ENCODE data around the gene VIP. TPM values are rescaled to one million over a fixed set of nuclear protein-coding genes. Genes with fewer than 3 reads are reported as not detected.

Gene VIP
- polyA plus RNA-seq, 1 donor (not counting 4 experiments of a cell fraction or from before 2014, with no cell fraction given) = not detected

DNA sequence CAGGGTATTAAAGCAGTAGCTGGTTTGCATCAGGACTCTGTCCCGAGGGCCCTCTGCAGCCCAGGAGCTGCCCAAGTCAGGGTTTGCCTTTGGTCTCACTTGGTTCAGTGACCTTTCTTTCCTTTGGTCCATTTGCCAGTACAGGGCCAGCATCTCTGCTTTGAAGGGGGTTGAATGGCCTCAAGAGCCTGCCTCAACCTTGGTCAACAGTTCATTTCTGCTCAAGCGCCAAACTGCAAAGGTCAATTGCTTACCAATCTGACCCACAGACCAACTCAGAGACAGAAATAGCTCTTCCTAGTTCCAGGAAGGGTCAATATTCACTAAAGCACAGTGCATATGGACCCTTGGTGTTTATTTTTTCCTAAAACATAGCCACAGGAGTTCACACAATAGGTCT lies 19.4 kb downstream of the VIP start:
- Histone ChIP-seq H3K9me1 (ENCODE audit: control insufficient read depth, extremely low read depth, insufficient read depth, low read length) (no peaks in the 10 kb centered on the region), H3K36me3 (ENCODE audit: control insufficient read depth in 2 of 2, extremely low read depth in 1 of 2, insufficient read depth in 2 of 2, low read length in 2 of 2) (no peaks in the 10 kb centered on the region), H3K4me3 (ENCODE audit: control insufficient read depth in 2 of 3, extremely low read depth in 1 of 3, insufficient read depth in 2 of 3, low read depth in 1 of 3, low read length in 3 of 3) (no peak overlapping the region), H3K79me2 (ENCODE audit: control insufficient read depth, insufficient read depth, low read length) (no peaks in the 10 kb centered on the region), H3K4me2 (ENCODE audit: control insufficient read depth, extremely low read depth, insufficient read depth, low read depth, low read length) (no peak overlapping the region), H3K9ac (ENCODE audit: control insufficient read depth, extremely low read depth, insufficient read depth, low read length) (no peak overlapping the region), H3K9me3 (ENCODE audit: control insufficient read depth, low read depth, low read length) (no peaks in the 10 kb centered on the region), H3K27ac (ENCODE audit: control insufficient read depth, insufficient read depth, low read length) (no peak overlapping the region), H3K27me3 (ENCODE audit: control insufficient read depth, extremely low read depth, insufficient read depth, low read length) (no peaks in the 10 kb centered on the region), H4K20me1 (ENCODE audit: control insufficient read depth, extremely low read depth, insufficient read depth, low read length) (no peaks in the 10 kb centered on the region), H2AFZ (ENCODE audit: control insufficient read depth, low read length) (no peak overlapping the region), H3K4me1 (ENCODE audit: control insufficient read depth, extremely low read depth, insufficient read depth, low read length) (no peaks in the 10 kb centered on the region)
- TF ChIP-seq CTCF (optimal IDR thresholded peaks at IDR 0.05 in 1 of 3, IDR thresholded peaks at IDR 0.05 in 1 of 3, conservative IDR thresholded peaks at IDR 0.05 in 1 of 3; ENCODE audit: extremely low read depth in 1 of 3, insufficient read depth in 2 of 3, low read length in 3 of 3) (no peak), EZH2 (IDR thresholded peaks at IDR 0.05; ENCODE audit: low read length) (no peak)
- dilution Hi-C loops (cut with MboI; ENCODE audit: extremely low pct_ligation_motif_present, low sequenced_read_pairs) = no loop called here
- no peak for FAIRE-seq
- DNase-seq (ENCODE audit: low read depth, low spot score) = no peak

GRCh38 chr6:152771061-152771687 lies 20.6 kb downstream of the VIP start:
- dilution Hi-C loops (cut with MboI; ENCODE audit: extremely low pct_ligation_motif_present, low sequenced_read_pairs) = no loop called here
- H3K9me3 ChIP-seq (ENCODE audit: control insufficient read depth, low read depth, low read length) = no peaks in the 10 kb centered on the region
- no peak for FAIRE-seq

More at GRCh38 chr6:152771061-152771687, 20.6 kb downstream of the VIP start:
- H3K27me3 ChIP-seq (ENCODE audit: control insufficient read depth, extremely low read depth, insufficient read depth, low read length) = no peaks in the 10 kb centered on the region
- no peak overlapping the region for H3K4me2 ChIP-seq (ENCODE audit: control insufficient read depth, extremely low read depth, insufficient read depth, low read depth, low read length)
- H3K9ac ChIP-seq (ENCODE audit: control insufficient read depth, extremely low read depth, insufficient read depth, low read length) = no peak overlapping the region
- H3K4me3 ChIP-seq (ENCODE audit: control insufficient read depth in 2 of 3, extremely low read depth in 1 of 3, insufficient read depth in 2 of 3, low read depth in 1 of 3, low read length in 3 of 3) = no peak overlapping the region
- H2AFZ ChIP-seq (ENCODE audit: control insufficient read depth, low read length) = no peak overlapping the region
- TF ChIP-seq CTCF (optimal IDR thresholded peaks at IDR 0.05 in 1 of 3, IDR thresholded peaks at IDR 0.05 in 1 of 3, conservative IDR thresholded peaks at IDR 0.05 in 1 of 3; ENCODE audit: extremely low read depth in 1 of 3, insufficient read depth in 2 of 3, low read length in 3 of 3) (no peak), EZH2 (IDR thresholded peaks at IDR 0.05; ENCODE audit: low read length) (no peak)
- no peaks in the 10 kb centered on the region for H3K36me3 ChIP-seq (ENCODE audit: control insufficient read depth in 2 of 2, extremely low read depth in 1 of 2, insufficient read depth in 2 of 2, low read length in 2 of 2)
- H3K79me2 ChIP-seq (ENCODE audit: control insufficient read depth, insufficient read depth, low read length) = no peaks in the 10 kb centered on the region
- H3K27ac ChIP-seq (ENCODE audit: control insufficient read depth, insufficient read depth, low read length) = no peak overlapping the region
- no peaks in the 10 kb centered on the region for H3K4me1 ChIP-seq (ENCODE audit: control insufficient read depth, extremely low read depth, insufficient read depth, low read length)
- DNase-seq (ENCODE audit: low read depth, low spot score) = no peak
- no peaks in the 10 kb centered on the region for H4K20me1 ChIP-seq (ENCODE audit: control insufficient read depth, extremely low read depth, insufficient read depth, low read length)
- H3K9me1 ChIP-seq (ENCODE audit: control insufficient read depth, extremely low read depth, insufficient read depth, low read length) = no peaks in the 10 kb centered on the region
